LNCaP clone FGC (cell line): ENCODE results near the gene CLCNKB.
A peak's percentile ranks its signal among the peaks of the same experiment; 100 is the strongest.
"Not testable (repeated sequence)": the region's sequence is repeated elsewhere in the genome, so short reads cannot be mapped to it uniquely, and the experiment has no call there.

Experiments
- DNase-seq: peaks from one replicate; pipeline ENCODE4 v3.0.0-alpha.2; 2011; ENCODE audit warnings: low read depth
- H3K4me3 ChIP-seq: 2 replicates; pipeline ENCODE4 v1.5.1; 2011; ENCODE audit warnings: mild to moderate bottlenecking, low read depth, low read length, control low read depth
- CTCF ChIP-seq: IDR thresholded peaks from 2 replicates; pipeline ENCODE4 v1.5.1; 2012; ENCODE audit warnings: mild to moderate bottlenecking; ENCODE audit not compliant: control insufficient read depth, insufficient read depth; ENCODE audit errors: extremely low read depth

The CLCNKB gene

GRCh38 chr1:16028237-16029002 is 15.2 kb upstream of the CLCNKB start:
- no peak for DNase-seq
- no peak for TF ChIP-seq CTCF
- no peak overlapping the region for H3K4me3 ChIP-seq

- DNase-seq, H3K4me3 ChIP-seq: not testable (repeated sequence)
These were observed 14.6 kb upstream of the CLCNKB start for GRCh38 chr1:16029003-16029268.

GRCh38 chr1:16029288-16029687 is 14.3 kb upstream of the CLCNKB start:
- no peak for TF ChIP-seq CTCF
- DNase-seq, result no peak
- no peak overlapping the region for H3K4me3 ChIP-seq

GRCh38 chr1:16031551-16031950 is 12.0 kb upstream of the CLCNKB start:
- H3K4me3 ChIP-seq, result no peak overlapping the region
- TF ChIP-seq CTCF, result no peak
- no peak for DNase-seq

- peak; percentile 57 for TF ChIP-seq CTCF
- no peak overlapping the region for H3K4me3 ChIP-seq
- DNase-seq, result no peak
These were observed 11.0 kb upstream of the CLCNKB start for GRCh38 chr1:16032388-16033102.

GRCh38 chr1:16033103-16033632 is 10.4 kb upstream of the CLCNKB start:
- not testable (repeated sequence) for DNase-seq, H3K4me3 ChIP-seq

- DNase-seq, H3K4me3 ChIP-seq: not testable (repeated sequence)
These were observed 7.1 kb upstream of the CLCNKB start for GRCh38 chr1:16036461-16036860.

GRCh38 chr1:16038620-16038912 is 5.0 kb upstream of the CLCNKB start:
- DNase-seq, result no peak

GRCh38 chr1:16039871-16040270 is 3.7 kb upstream of the CLCNKB start:
- not testable (repeated sequence) for DNase-seq, H3K4me3 ChIP-seq

More at GRCh38 chr1:16038620-16038912, 5.0 kb upstream of the CLCNKB start:
- no peak overlapping the region for H3K4me3 ChIP-seq
- TF ChIP-seq CTCF, result no peak
